Peyer's patch (tissue), 4 donors: ENCODE results near the gene ZNF853. TPM values are rescaled to one million over a fixed set of nuclear protein-coding genes. Genes with fewer than 3 reads are reported as not detected.

Source experiments
- DNase-seq, 3 donors: peaks; one replicate each; pipeline ENCODE4 v3.0.0-alpha.2; 2017 to 2019
- H3K27ac ChIP-seq, 4 donors: fragments of 200-600 bp; sonication (generic); one replicate each; pipeline ENCODE4 v1.5.1; 2016 to 2019
- H3K27me3 ChIP-seq, 2 donors: fragments of 200-600 bp; sonication (generic); one replicate each; pipeline ENCODE4 v1.5.1; 2019
- H3K36me3 ChIP-seq, 3 donors: fragments of 200-600 bp; sonication (generic); one replicate each; pipeline ENCODE4 v1.5.1; 2016 to 2019
- H3K4me1 ChIP-seq, 4 donors: fragments of 200-600 bp; sonication (generic); one replicate each; pipeline ENCODE4 v1.5.1; 2016 to 2019
- H3K4me3 ChIP-seq, 4 donors: fragments of 200-600 bp; sonication (generic); 1 replicate in 3 of 4; 2 replicates in 1 of 4; pipeline ENCODE4 v1.5.1; 2016 to 2019; ENCODE audit warnings: mild to moderate bottlenecking in 1 of 4
- H3K9me3 ChIP-seq, 4 donors: fragments of 200-600 bp; sonication (generic); one replicate each; pipeline ENCODE4 v1.5.1; 2016 to 2019; ENCODE audit warnings: mild to moderate bottlenecking in 1 of 4
- CTCF ChIP-seq, 6 experiments: fragments of 450-650 bp in 4 of 6; fragments of 200-600 bp in 2 of 6; sonication (generic) in 1 of 6; IDR thresholded peaks; one replicate each; pipeline ENCODE4 v1.5.1; 2017 to 2019; ENCODE audit warnings: antibody characterized with exemption in 6 of 6, mild to moderate bottlenecking in 3 of 6, moderate library complexity in 1 of 6
- POLR2A ChIP-seq, 2 donors: fragments of 450-650 bp; IDR thresholded peaks; one replicate each; pipeline ENCODE4 v1.5.1; 2017; ENCODE audit warnings: antibody characterized with exemption in 2 of 2, mild to moderate bottlenecking in 2 of 2, moderate library complexity in 2 of 2
- total RNA-seq, 4 donors: library from RNA; depleted of rRNA; stranded (reverse); fragments of >200 nt; gene quantifications; one replicate each; pipeline ENCODE4 v1.1.0, GENCODE V29; 2016

The ZNF853 gene
- total RNA-seq, 4 donors from 2014 or later, result 1.1 to 8.3 (median 2.5) TPM

GRCh38 chr7:6604458-6604857 lies 11.0 kb upstream of the ZNF853 start:
- Histone ChIP-seq H3K36me3 (peaks cover 0 to 81% (median 0%) of the 10 kb centered on the region in 3 donors), H3K9me3 (no peaks in the 10 kb centered on the region), H3K27me3 (no peaks in the 10 kb centered on the region), H3K27ac (no peak overlapping the region), H3K4me3 (no peak overlapping the region), H3K4me1 (no peaks in the 10 kb centered on the region)
- no peak for DNase-seq
- TF ChIP-seq POLR2A (IDR thresholded peaks at IDR 0.05), result no peak
- no peak for TF ChIP-seq CTCF (IDR thresholded peaks at IDR 0.05)

GRCh38 chr7:6606866-6607583 lies 8.4 kb upstream of the ZNF853 start:
- Histone ChIP-seq H3K4me1 (no peaks in the 10 kb centered on the region), H3K27ac (no peak overlapping the region), H3K4me3 (no peak overlapping the region), H3K27me3 (no peaks in the 10 kb centered on the region), H3K36me3 (peaks cover 0 to 65% (median 0%) of the 10 kb centered on the region in 3 donors), H3K9me3 (no peaks in the 10 kb centered on the region)
- DNase-seq, result no peak
- TF ChIP-seq CTCF (IDR thresholded peaks at IDR 0.05) (no peak), POLR2A (IDR thresholded peaks at IDR 0.05) (no peak)

- Histone ChIP-seq H3K4me3 (no peak overlapping the region), H3K27ac (no peak overlapping the region), H3K9me3 (no peaks in the 10 kb centered on the region), H3K4me1 (no peaks in the 10 kb centered on the region), H3K27me3 (no peaks in the 10 kb centered on the region), H3K36me3 (peaks cover 0 to 62% (median 0%) of the 10 kb centered on the region in 3 donors)
- no peak for DNase-seq
- no peak for TF ChIP-seq POLR2A (IDR thresholded peaks at IDR 0.05)
- TF ChIP-seq CTCF (IDR thresholded peaks at IDR 0.05), result no peak
Observed at GRCh38 chr7:6607651-6608051, 7.8 kb upstream of the ZNF853 start.

GRCh38 chr7:6608081-6608480 lies 7.3 kb upstream of the ZNF853 start:
- Histone ChIP-seq H3K27me3 (no peaks in the 10 kb centered on the region), H3K27ac (no peak overlapping the region), H3K4me1 (no peaks in the 10 kb centered on the region), H3K36me3 (peaks cover 0 to 58% (median 0%) of the 10 kb centered on the region in 3 donors), H3K4me3 (no peak overlapping the region), H3K9me3 (no peaks in the 10 kb centered on the region)
- no peak for DNase-seq
- no peak for TF ChIP-seq POLR2A (IDR thresholded peaks at IDR 0.05)
- no peak for TF ChIP-seq CTCF (IDR thresholded peaks at IDR 0.05)

GRCh38 chr7:6608794-6609193 lies 6.6 kb upstream of the ZNF853 start:
- peaks cover 0 to 51% (median 0%) of the 10 kb centered on the region in 3 donors for H3K36me3 ChIP-seq

DNA sequence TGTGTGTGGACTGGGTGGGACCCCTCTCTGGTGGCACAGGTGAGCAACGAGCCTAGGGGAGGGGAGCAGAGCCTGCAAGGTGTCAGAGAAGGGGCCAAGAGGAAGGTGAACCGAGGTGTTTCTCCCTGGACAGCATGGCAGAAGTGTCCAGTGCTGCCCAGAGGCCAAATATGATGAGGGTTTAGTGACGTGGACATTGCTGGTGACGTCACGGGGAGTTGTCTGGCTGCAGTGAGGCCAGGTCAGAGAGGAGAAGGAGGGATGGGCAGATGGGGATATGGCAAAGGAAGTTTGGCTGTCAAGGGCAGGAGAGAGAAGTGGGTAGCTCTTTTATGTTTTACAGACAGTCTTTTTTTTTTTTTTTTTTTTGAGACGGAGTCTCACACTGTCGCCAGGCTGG lies 2.6 kb upstream of the ZNF853 start:
- Histone ChIP-seq H3K27me3 (peaks cover 0 to 5% of the 10 kb centered on the region in 2 donors), H3K36me3 (peaks cover 0 to 14% (median 0%) of the 10 kb centered on the region in 3 donors), H3K27ac (no peak overlapping the region), H3K4me3 (no peak overlapping the region), H3K9me3 (no peaks in the 10 kb centered on the region), H3K4me1 (peaks cover 0 to 13% (median 7%) of the 10 kb centered on the region in 4 donors)
- TF ChIP-seq CTCF (IDR thresholded peaks at IDR 0.05) (no peak), POLR2A (IDR thresholded peaks at IDR 0.05) (no peak)
- no peak for DNase-seq

More at GRCh38 chr7:6608794-6609193, 6.6 kb upstream of the ZNF853 start:
- DNase-seq, result no peak
- no peak overlapping the region for H3K4me3 ChIP-seq
- no peak overlapping the region for H3K27ac ChIP-seq
- no peaks in the 10 kb centered on the region for H3K4me1 ChIP-seq
- no peaks in the 10 kb centered on the region for H3K9me3 ChIP-seq
- no peak for TF ChIP-seq POLR2A (IDR thresholded peaks at IDR 0.05)
- H3K27me3 ChIP-seq, result no peaks in the 10 kb centered on the region
